SK-N-SH (cell line): ENCODE data around the gene NXNL2. TPM values are rescaled to one million over a fixed set of nuclear protein-coding genes. Genes with fewer than 3 reads are reported as not detected.

ENCODE experiments used
- CTCF ChIA-PET: fragments of 300-600, 350-600 bp; formaldehyde crosslinking; extraction: SDS; loops from one replicate; lab custom pipeline; 2021; lab: Yijun Ruan, JAX
- POLR2A ChIA-PET: fragments of 350-600 bp; sonication (Branson Sonifier 250); formaldehyde crosslinking; extraction: SDS; loops from one replicate; lab custom pipeline; 2020; ENCODE audit warnings: antibody characterized with exemption, inconsistent platforms; lab: Yijun Ruan, JAX
- DNase-seq: peaks from one replicate; pipeline ENCODE4 v3.0.0; 2012
- H2AFZ ChIP-seq: fragments of 200-600 bp; sonication (generic); 2 replicates; pipeline ENCODE4 v1.8.1; 2016; ENCODE audit warnings: antibody characterized with exemption, mild to moderate bottlenecking, low read depth
- H3F3A ChIP-seq: fragments of 200-600 bp; sonication (generic); replicated peaks from 2 replicates; pipeline ENCODE3; 2016; ENCODE audit warnings: antibody characterized with exemption, mild to moderate bottlenecking; ENCODE audit not compliant: insufficient read depth
- H3K27ac ChIP-seq, 2 experiments: fragments of 200-500 bp in 1 of 2; fragments of 200-600 bp in 1 of 2; sonication (Bioruptor generic) in 1 of 2; sonication (generic), shearing (Covaris generic) in 1 of 2; 2 replicates each; pipeline versions ENCODE4 v1.5.1 to v1.6.1; 2014 to 2016; ENCODE audit warnings: low read depth in 2 of 2, inconsistent platforms in 1 of 2, low read length in 1 of 2, mild to moderate bottlenecking in 1 of 2, mixed read lengths in 1 of 2
- H3K27me3 ChIP-seq: fragments of 200-600 bp; sonication (generic), shearing (Covaris generic); 2 replicates; pipeline ENCODE4 v1.6.1; 2016; ENCODE audit warnings: mixed run types; ENCODE audit not compliant: insufficient read depth
- H3K36me3 ChIP-seq, 2 experiments: fragments of 200-500 bp in 1 of 2; fragments of 200-600 bp in 1 of 2; sonication (Bioruptor generic) in 1 of 2; sonication (generic) in 1 of 2; replicated peaks in 1 of 2; 2 replicates each; pipeline versions ENCODE3 to v1.5.1; 2014 to 2016; ENCODE audit warnings: low read length in 1 of 2, mild to moderate bottlenecking in 1 of 2; ENCODE audit not compliant: insufficient read depth in 2 of 2, control insufficient read depth in 1 of 2
- H3K4me1 ChIP-seq, 2 experiments: fragments of 200-500 bp in 1 of 2; fragments of 200-600 bp in 1 of 2; sonication (Bioruptor generic) in 1 of 2; sonication (generic), shearing (Covaris generic) in 1 of 2; 2 replicates each; pipeline versions ENCODE4 v1.5.1 to v1.6.1; 2014 to 2016; ENCODE audit warnings: low read depth in 1 of 2, low read length in 1 of 2, mixed run types in 1 of 2; ENCODE audit not compliant: insufficient read depth in 2 of 2, control insufficient read depth in 1 of 2
- H3K4me2 ChIP-seq: fragments of 200-600 bp; sonication (generic), shearing (Covaris generic); 2 replicates; pipeline ENCODE4 v1.6.1; 2017; ENCODE audit warnings: mixed run types
- H3K4me3 ChIP-seq, 2 experiments: fragments of 200-500 bp in 1 of 2; fragments of 200-600 bp in 1 of 2; sonication (Bioruptor generic) in 1 of 2; sonication (generic), shearing (Covaris generic) in 1 of 2; 2 replicates each; pipeline versions ENCODE4 v1.5.1 to v1.8.1; 2014 to 2016; ENCODE audit warnings: low read depth in 2 of 2, inconsistent platforms in 1 of 2, low read length in 1 of 2, mild to moderate bottlenecking in 1 of 2, mixed read lengths in 1 of 2, moderate library complexity in 1 of 2
- H3K79me2 ChIP-seq: fragments of 200-600 bp; sonication (generic); 2 replicates; pipeline ENCODE4 v1.8.1; 2017; ENCODE audit warnings: mild to moderate bottlenecking; ENCODE audit not compliant: insufficient read depth
- H3K9ac ChIP-seq: fragments of 200-600 bp; sonication (generic); 2 replicates; pipeline ENCODE4 v1.6.1; 2017; ENCODE audit warnings: mixed run types
- H3K9me2 ChIP-seq: fragments of 200-600 bp; sonication (generic); 2 replicates; pipeline ENCODE4 v1.6.1; 2017; ENCODE audit warnings: mixed run types
- H3K9me3 ChIP-seq: fragments of 200-600 bp; sonication (generic); 2 replicates; pipeline ENCODE4 v1.6.1; 2017; ENCODE audit warnings: mixed run types, mild to moderate bottlenecking, moderate library complexity
- H4K20me1 ChIP-seq: fragments of 200-600 bp; sonication (generic); 2 replicates; pipeline ENCODE4 v1.6.1; 2017; ENCODE audit warnings: mild to moderate bottlenecking, mixed run types; ENCODE audit not compliant: insufficient read depth
- CHD2 ChIP-seq: fragments of 150-350 bp; IDR thresholded peaks from 2 replicates; pipeline ENCODE4 v1.6.1; 2018; ENCODE audit warnings: low read length; ENCODE audit not compliant: partially characterized antibody
- EP300 ChIP-seq, 2 experiments: IDR thresholded peaks; 2 replicates each; pipeline versions ENCODE4 v1.4.0 to v1.6.1; 2012; ENCODE audit warnings: borderline replicate concordance in 1 of 2, low read depth in 1 of 2, low read length in 1 of 2
- FOXM1 ChIP-seq: IDR thresholded peaks from 2 replicates; pipeline ENCODE4 v1.4.0; 2012; ENCODE audit warnings: low read depth, mild to moderate bottlenecking
- GABPA ChIP-seq: IDR thresholded peaks from 2 replicates; pipeline ENCODE4 v1.4.0; 2012; ENCODE audit warnings: low read depth, mild to moderate bottlenecking
- GATA2 ChIP-seq: sonication (generic); formaldehyde crosslinking; IDR thresholded peaks from 2 replicates; pipeline ENCODE4 v1.5.0; 2020; ENCODE audit warnings: mild to moderate bottlenecking, missing genetic modification reagents
- JUND ChIP-seq: IDR thresholded peaks from 2 replicates; pipeline ENCODE4 v1.4.0; 2012
- MEF2A ChIP-seq: IDR thresholded peaks from 2 replicates; pipeline ENCODE4 v1.4.0; 2012; ENCODE audit warnings: low read depth, borderline replicate concordance
- NRF1 ChIP-seq: IDR thresholded peaks from 2 replicates; pipeline ENCODE4 v1.6.1; 2012; ENCODE audit warnings: low read depth, mild to moderate bottlenecking, low read length
- RCOR1 ChIP-seq: fragments of 150-350 bp; IDR thresholded peaks from 2 replicates; pipeline ENCODE4 v1.6.1; 2017; ENCODE audit warnings: antibody characterized with exemption, low read length
- RFX5 ChIP-seq: IDR thresholded peaks from 2 replicates; pipeline ENCODE4 v1.6.1; 2012; ENCODE audit warnings: mild to moderate bottlenecking, improper control_type of control experiment, low read length
- SIN3A ChIP-seq: IDR thresholded peaks from 2 replicates; pipeline ENCODE4 v1.6.1; 2012; ENCODE audit warnings: low read depth, mild to moderate bottlenecking, low read length, moderate library complexity, borderline replicate concordance
- YY1 ChIP-seq: IDR thresholded peaks from 2 replicates; pipeline ENCODE4 v1.4.0; 2012; ENCODE audit warnings: low read depth, mild to moderate bottlenecking
- WGBS: methylation state at CpG from one replicate; pipeline ENCODE4 v1.1.6; 2017; ENCODE audit warnings: low lambda C conversion rate; 5-methylcytosine and 5-hydroxymethylcytosine counted together
- polyA plus RNA-seq, 3 experiments: library from polyadenylated mRNA; depleted of rRNA; stranded (reverse); fragments of >200 nt; gene quantifications; 2 replicates each; pipeline ENCODE4 v1.2.3, GENCODE V29; 2012
- TF ChIP-seq, protein P1 (sequence below): fragments of 150-350 bp; IDR thresholded peaks from 2 replicates; pipeline ENCODE4 v1.6.1; 2016; ENCODE audit warnings: mild to moderate bottlenecking, low read depth, low read length
- TF ChIP-seq, protein P2 (sequence below): fragments of 200-600 bp; sonication (generic); IDR thresholded peaks from 2 replicates; pipeline ENCODE4 v1.6.1; 2017; ENCODE audit warnings: antibody characterized with exemption, mild to moderate bottlenecking, moderate library complexity
- TF ChIP-seq, protein P3 (sequence below): IDR thresholded peaks from 2 replicates; pipeline ENCODE4 v1.4.0; 2012; ENCODE audit warnings: low read depth
- TF ChIP-seq, protein P4 (sequence below): IDR thresholded peaks from 2 replicates; pipeline ENCODE4 v1.6.1; 2012; ENCODE audit warnings: mild to moderate bottlenecking, low read depth, low read length, moderate library complexity

Gene NXNL2
- polyA plus RNA-seq, 1 of the 3 experiments (the other 2 are of a cell fraction): 3.1 TPM

DNA sequence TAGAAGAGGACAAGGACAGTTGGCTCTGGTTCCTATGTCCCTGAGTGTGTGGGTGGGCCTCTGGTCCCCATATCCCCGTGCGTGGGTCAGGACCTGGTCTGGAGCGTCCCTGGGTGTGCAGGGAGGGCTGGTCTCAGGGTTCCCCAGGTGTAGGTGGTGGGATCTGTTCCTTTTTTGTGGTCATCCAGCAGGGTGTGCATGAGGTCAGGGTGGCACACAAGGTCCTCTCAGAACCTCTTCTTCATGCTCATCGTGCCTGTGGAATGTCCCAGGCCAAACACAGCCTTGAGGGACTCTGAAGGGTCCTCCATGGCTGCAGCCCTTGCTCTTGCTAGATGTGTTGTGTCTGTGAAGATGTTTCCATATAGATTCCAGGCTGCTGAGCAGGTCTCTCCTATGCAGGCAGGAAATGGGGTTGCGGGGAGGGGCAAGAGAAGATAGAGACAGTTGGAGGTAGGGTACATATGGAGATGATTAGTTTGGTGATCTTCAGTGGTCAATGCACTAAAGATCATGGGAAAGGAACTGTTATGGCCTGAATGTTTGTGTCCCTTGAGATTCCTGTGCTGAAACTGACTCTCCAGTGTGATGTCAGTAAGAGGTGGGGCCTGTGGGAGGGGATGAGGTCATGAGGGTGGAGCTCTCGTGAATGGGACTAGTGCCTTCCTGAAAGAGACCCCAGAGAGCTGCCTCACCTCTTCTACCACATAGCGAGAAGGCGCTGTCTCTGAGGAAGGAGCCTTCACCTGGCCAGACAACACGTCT lies 53.1 kb downstream of the NXNL2 start:
- DNase-seq: no peak
- CTCF ChIA-PET: no interaction called here
- H2AFZ ChIP-seq: no peak overlapping the region
- H4K20me1 ChIP-seq: no peaks in the 10 kb centered on the region
- TF ChIP-seq RCOR1 (no peak), JUND (no peak), YY1 (no peak), CHD2 (no peak), NRF1 (no peak), EP300 (IDR thresholded peaks at IDR 0.05; ENCODE audit: borderline replicate concordance in 1 of 2, low read depth in 1 of 2, low read length in 1 of 2) (no peak), FOXM1 (no peak), SIN3A (no peak), MEF2A (no peak), GABPA (no peak), GATA2 (CRISPR knock-in tag) (no peak), RFX5 (no peak)
- TF ChIP-seq, protein P1, sequence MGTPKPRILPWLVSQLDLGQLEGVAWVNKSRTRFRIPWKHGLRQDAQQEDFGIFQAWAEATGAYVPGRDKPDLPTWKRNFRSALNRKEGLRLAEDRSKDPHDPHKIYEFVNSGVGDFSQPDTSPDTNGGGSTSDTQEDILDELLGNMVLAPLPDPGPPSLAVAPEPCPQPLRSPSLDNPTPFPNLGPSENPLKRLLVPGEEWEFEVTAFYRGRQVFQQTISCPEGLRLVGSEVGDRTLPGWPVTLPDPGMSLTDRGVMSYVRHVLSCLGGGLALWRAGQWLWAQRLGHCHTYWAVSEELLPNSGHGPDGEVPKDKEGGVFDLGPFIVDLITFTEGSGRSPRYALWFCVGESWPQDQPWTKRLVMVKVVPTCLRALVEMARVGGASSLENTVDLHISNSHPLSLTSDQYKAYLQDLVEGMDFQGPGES: no peak
- TF ChIP-seq, protein P2, sequence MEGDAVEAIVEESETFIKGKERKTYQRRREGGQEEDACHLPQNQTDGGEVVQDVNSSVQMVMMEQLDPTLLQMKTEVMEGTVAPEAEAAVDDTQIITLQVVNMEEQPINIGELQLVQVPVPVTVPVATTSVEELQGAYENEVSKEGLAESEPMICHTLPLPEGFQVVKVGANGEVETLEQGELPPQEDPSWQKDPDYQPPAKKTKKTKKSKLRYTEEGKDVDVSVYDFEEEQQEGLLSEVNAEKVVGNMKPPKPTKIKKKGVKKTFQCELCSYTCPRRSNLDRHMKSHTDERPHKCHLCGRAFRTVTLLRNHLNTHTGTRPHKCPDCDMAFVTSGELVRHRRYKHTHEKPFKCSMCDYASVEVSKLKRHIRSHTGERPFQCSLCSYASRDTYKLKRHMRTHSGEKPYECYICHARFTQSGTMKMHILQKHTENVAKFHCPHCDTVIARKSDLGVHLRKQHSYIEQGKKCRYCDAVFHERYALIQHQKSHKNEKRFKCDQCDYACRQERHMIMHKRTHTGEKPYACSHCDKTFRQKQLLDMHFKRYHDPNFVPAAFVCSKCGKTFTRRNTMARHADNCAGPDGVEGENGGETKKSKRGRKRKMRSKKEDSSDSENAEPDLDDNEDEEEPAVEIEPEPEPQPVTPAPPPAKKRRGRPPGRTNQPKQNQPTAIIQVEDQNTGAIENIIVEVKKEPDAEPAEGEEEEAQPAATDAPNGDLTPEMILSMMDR: no peak
- TF ChIP-seq, protein P3, sequence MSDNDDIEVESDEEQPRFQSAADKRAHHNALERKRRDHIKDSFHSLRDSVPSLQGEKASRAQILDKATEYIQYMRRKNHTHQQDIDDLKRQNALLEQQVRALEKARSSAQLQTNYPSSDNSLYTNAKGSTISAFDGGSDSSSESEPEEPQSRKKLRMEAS: no peak
- TF ChIP-seq, protein P4, sequence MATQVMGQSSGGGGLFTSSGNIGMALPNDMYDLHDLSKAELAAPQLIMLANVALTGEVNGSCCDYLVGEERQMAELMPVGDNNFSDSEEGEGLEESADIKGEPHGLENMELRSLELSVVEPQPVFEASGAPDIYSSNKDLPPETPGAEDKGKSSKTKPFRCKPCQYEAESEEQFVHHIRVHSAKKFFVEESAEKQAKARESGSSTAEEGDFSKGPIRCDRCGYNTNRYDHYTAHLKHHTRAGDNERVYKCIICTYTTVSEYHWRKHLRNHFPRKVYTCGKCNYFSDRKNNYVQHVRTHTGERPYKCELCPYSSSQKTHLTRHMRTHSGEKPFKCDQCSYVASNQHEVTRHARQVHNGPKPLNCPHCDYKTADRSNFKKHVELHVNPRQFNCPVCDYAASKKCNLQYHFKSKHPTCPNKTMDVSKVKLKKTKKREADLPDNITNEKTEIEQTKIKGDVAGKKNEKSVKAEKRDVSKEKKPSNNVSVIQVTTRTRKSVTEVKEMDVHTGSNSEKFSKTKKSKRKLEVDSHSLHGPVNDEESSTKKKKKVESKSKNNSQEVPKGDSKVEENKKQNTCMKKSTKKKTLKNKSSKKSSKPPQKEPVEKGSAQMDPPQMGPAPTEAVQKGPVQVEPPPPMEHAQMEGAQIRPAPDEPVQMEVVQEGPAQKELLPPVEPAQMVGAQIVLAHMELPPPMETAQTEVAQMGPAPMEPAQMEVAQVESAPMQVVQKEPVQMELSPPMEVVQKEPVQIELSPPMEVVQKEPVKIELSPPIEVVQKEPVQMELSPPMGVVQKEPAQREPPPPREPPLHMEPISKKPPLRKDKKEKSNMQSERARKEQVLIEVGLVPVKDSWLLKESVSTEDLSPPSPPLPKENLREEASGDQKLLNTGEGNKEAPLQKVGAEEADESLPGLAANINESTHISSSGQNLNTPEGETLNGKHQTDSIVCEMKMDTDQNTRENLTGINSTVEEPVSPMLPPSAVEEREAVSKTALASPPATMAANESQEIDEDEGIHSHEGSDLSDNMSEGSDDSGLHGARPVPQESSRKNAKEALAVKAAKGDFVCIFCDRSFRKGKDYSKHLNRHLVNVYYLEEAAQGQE: no peak
- H3K9ac ChIP-seq: no peak overlapping the region
- H3K4me2 ChIP-seq: no peak overlapping the region
- H3K79me2 ChIP-seq: no peaks in the 10 kb centered on the region
- H3F3A ChIP-seq: no peaks in the 10 kb centered on the region
- no peaks in the 10 kb centered on the region for H3K27me3 ChIP-seq
- POLR2A ChIA-PET: no interaction called here
- H3K9me3 ChIP-seq: no peaks in the 10 kb centered on the region
- H3K36me3 ChIP-seq: no peaks in the 10 kb centered on the region
- H3K9me2 ChIP-seq: no peaks in the 10 kb centered on the region
- 69% methylated on average over 8 of the region's 9 CpGs for WGBS
- H3K4me1 ChIP-seq: no peaks in the 10 kb centered on the region; a peak in 1 of 4 replicates
- H3K27ac ChIP-seq: no peak overlapping the region
- H3K4me3 ChIP-seq: no peak overlapping the region
